PC-3 (cell line): ENCODE results near the gene NNT.

Experiments used
- CTCF ChIP-seq: fragments of 300-600 bp; sonication (generic); conservative IDR thresholded peaks from 2 replicates; pipeline ENCODE4 v1.5.1; 2017; ENCODE audit warnings: antibody characterized with exemption, low read depth, mild to moderate bottlenecking, low read length
- EZH2 ChIP-seq: fragments of 300-600 bp; sonication (generic); IDR thresholded peaks from one replicate; pipeline ENCODE4 v1.6.1; 2017; ENCODE audit warnings: antibody characterized with exemption, mild to moderate bottlenecking, low read length; ENCODE audit not compliant: unreplicated experiment
- EZH2phosphoT487 ChIP-seq: fragments of 300-600 bp; sonication (generic); IDR thresholded peaks from 2 replicates; pipeline ENCODE4 v1.6.1; 2018; ENCODE audit warnings: mild to moderate bottlenecking, antibody characterized with exemption, low read length, borderline replicate concordance

- no peak for TF ChIP-seq CTCF
- no peak for TF ChIP-seq EZH2
- TF ChIP-seq EZH2phosphoT487 = no peak
Observed at GRCh38 chr5:43704243-43704642, 101.3 kb downstream of the NNT start.
